HG03558 (cell line): ENCODE measurements around the gene PDE4C.

ENCODE experiments used
- ATAC-seq: cut with Tn5 transposase; IDR thresholded peaks from one replicate; pipeline ENCODE4 v1.9.1; 2021; ENCODE audit warnings: moderate number of reproducible peaks; ENCODE audit not compliant: unreplicated experiment; ENCODE audit errors: extremely low read depth

Gene PDE4C

GRCh38 chr19:18257503-18258470 is 31.5 kb upstream of the PDE4C start:
- no peak for ATAC-seq

GRCh38 chr19:18254546-18255503 is 28.6 kb upstream of the PDE4C start:
- ATAC-seq, result no peak

GRCh38 chr19:18253716-18254115 is 27.5 kb upstream of the PDE4C start:
- ATAC-seq, result no peak

GRCh38 chr19:18253130-18253529 is 26.9 kb upstream of the PDE4C start:
- no peak for ATAC-seq

- ATAC-seq, result no peak
These were observed 26.1 kb upstream of the PDE4C start for GRCh38 chr19:18252370-18252717.

GRCh38 chr19:18251587-18252369 is 25.5 kb upstream of the PDE4C start:
- no peak for ATAC-seq

- ATAC-seq, result no peak
These were observed 23.6 kb upstream of the PDE4C start for GRCh38 chr19:18249834-18250233.

- ATAC-seq, result no peak
These were observed 19.1 kb upstream of the PDE4C start for GRCh38 chr19:18245297-18245696.

- ATAC-seq, result no peak
These were observed 13.1 kb upstream of the PDE4C start for GRCh38 chr19:18239303-18239702.

- ATAC-seq, result no peak
These were observed 8.0 kb upstream of the PDE4C start for GRCh38 chr19:18234194-18234593.

- no peak for ATAC-seq
These were observed 7.1 kb upstream of the PDE4C start for GRCh38 chr19:18233224-18233825.

GRCh38 chr19:18232540-18233223 is 6.4 kb upstream of the PDE4C start:
- ATAC-seq, result no peak

GRCh38 chr19:18231775-18232174 is 5.5 kb upstream of the PDE4C start:
- no peak for ATAC-seq

- no peak for ATAC-seq
These were observed 4.9 kb upstream of the PDE4C start for GRCh38 chr19:18230941-18231734.

- no peak for ATAC-seq
These were observed 3.7 kb upstream of the PDE4C start for GRCh38 chr19:18229915-18230314.

- ATAC-seq, result no peak
These were observed 3.2 kb upstream of the PDE4C start for GRCh38 chr19:18229474-18229873.

- ATAC-seq, result no peak
These were observed 1.6 kb upstream of the PDE4C start for GRCh38 chr19:18227781-18228271.
